Endothelial cell of umbilical vein (primary cell): Measurements from ENCODE around the gene MCEMP1. TPM values are rescaled to one million over a fixed set of nuclear protein-coding genes. Genes with fewer than 3 reads are reported as not detected.

Experiments
- BruUV-seq: library from RNA; stranded (reverse); fragments of 400-500 nt; replicated peaks from 2 replicates; lab custom pipeline; 2021; lab: Mats Ljungman, UMichigan
- CTCF ChIA-PET: fragments of 300-600, 350-600 bp; sonication (Branson Sonifier 250); formaldehyde crosslinking; loops from one replicate; lab custom pipeline; 2021; ENCODE audit warnings: antibody characterized with exemption, inconsistent platforms; lab: Charles Lee
- POLR2A ChIA-PET: fragments of 300-600, 350-600 bp; sonication (Branson Sonifier 250); formaldehyde crosslinking; loops from one replicate; lab custom pipeline; 2021; ENCODE audit warnings: antibody characterized with exemption, inconsistent platforms; lab: Charles Lee
- DNase-seq: peaks from one replicate; pipeline ENCODE4 v3.0.0-alpha.2; 2011; ENCODE audit warnings: low read depth, low spot score
- FAIRE-seq: peaks from 2 replicates; lab custom pipeline; 2011; peaks lifted over from hg19 to GRCh38; lab: Jason Lieb, UNC
- H2AFZ ChIP-seq: 2 replicates; pipeline ENCODE4 v1.6.0; 2012; ENCODE audit warnings: low read depth, low read length, control low read depth, inconsistent platforms
- H3K27ac ChIP-seq: 2 replicates; pipeline ENCODE4 v1.5.1; 2011; ENCODE audit warnings: low read depth, mild to moderate bottlenecking, control low read depth, low read length, moderate library complexity; ENCODE audit not compliant: insufficient read depth
- H3K27me3 ChIP-seq, 2 experiments: 2 replicates each; pipeline versions ENCODE4 v1.6.0 to v1.6.1; 2011; ENCODE audit warnings: low read length in 2 of 2, mixed read lengths in 1 of 2; ENCODE audit not compliant: control insufficient read depth in 2 of 2, insufficient read depth in 2 of 2
- H3K36me3 ChIP-seq, 2 experiments: 2 replicates in 1 of 2; 3 replicates in 1 of 2; pipeline ENCODE4 v1.5.1; 2011; ENCODE audit warnings: low read length in 2 of 2, mild to moderate bottlenecking in 1 of 2, moderate library complexity in 1 of 2; ENCODE audit not compliant: control insufficient read depth in 2 of 2, insufficient read depth in 2 of 2; ENCODE audit errors: extremely low read depth in 1 of 2
- H3K4me1 ChIP-seq: 3 replicates; pipeline ENCODE4 v1.5.1; 2011; ENCODE audit warnings: mild to moderate bottlenecking, low read length; ENCODE audit not compliant: control insufficient read depth, insufficient read depth; ENCODE audit errors: extremely low read depth
- H3K4me2 ChIP-seq: 2 replicates; pipeline ENCODE4 v1.6.1; 2011; ENCODE audit warnings: low read length, control low read depth, mixed read lengths; ENCODE audit not compliant: insufficient read depth
- H3K4me3 ChIP-seq, 3 experiments: fragments of 200-600 bp in 1 of 3; sonication (generic), shearing (Covaris generic) in 1 of 3; replicated peaks in 1 of 3; 2 replicates each; pipeline ENCODE4 v1.5.1; 2011 to 2016; ENCODE audit warnings: control low read depth in 3 of 3, low read length in 3 of 3, mild to moderate bottlenecking in 2 of 3, inconsistent platforms in 1 of 3, low read depth in 1 of 3, moderate library complexity in 1 of 3; ENCODE audit not compliant: insufficient read depth in 1 of 3
- H3K79me2 ChIP-seq: 2 replicates; pipeline ENCODE4 v1.6.0; 2012; ENCODE audit warnings: low read length, inconsistent platforms; ENCODE audit not compliant: control insufficient read depth, insufficient read depth
- H3K9ac ChIP-seq: replicated peaks from 2 replicates; pipeline ENCODE3; 2011; ENCODE audit warnings: low read length, control low read depth; ENCODE audit not compliant: insufficient read depth; ENCODE audit errors: extremely low read depth
- H3K9me1 ChIP-seq: replicated peaks from 3 replicates; pipeline ENCODE4 v1.6.0; 2011; ENCODE audit warnings: mild to moderate bottlenecking, low read length; ENCODE audit not compliant: control insufficient read depth, insufficient read depth; ENCODE audit errors: extremely low read depth
- H3K9me3 ChIP-seq: replicated peaks from 2 replicates; pipeline ENCODE4 v1.5.1; 2012; ENCODE audit warnings: low read length, inconsistent platforms; ENCODE audit not compliant: control insufficient read depth, insufficient read depth
- H4K20me1 ChIP-seq: replicated peaks from 2 replicates; pipeline ENCODE3; 2011; ENCODE audit warnings: mild to moderate bottlenecking, low read length; ENCODE audit not compliant: control insufficient read depth, insufficient read depth; ENCODE audit errors: extremely low read depth
- EZH2 ChIP-seq: IDR thresholded peaks from 2 replicates; pipeline ENCODE4 v1.6.1; 2012; ENCODE audit warnings: borderline replicate concordance, low read depth, mild to moderate bottlenecking, moderate library complexity, low read length, inconsistent platforms; ENCODE audit not compliant: severe bottlenecking
- FOS ChIP-seq: IDR thresholded peaks from 2 replicates; pipeline ENCODE4 v1.6.1; 2011; ENCODE audit warnings: mild to moderate bottlenecking, low read length, moderate library complexity, borderline replicate concordance; ENCODE audit not compliant: insufficient read depth
- GATA2 ChIP-seq: IDR thresholded peaks from 2 replicates; pipeline ENCODE4 v1.7.0; 2011; ENCODE audit warnings: low read depth, mild to moderate bottlenecking, moderate library complexity, mixed read lengths, low read length; ENCODE audit not compliant: insufficient read length, insufficient read depth
- JUN ChIP-seq: IDR thresholded peaks from 2 replicates; pipeline ENCODE4 v1.6.1; 2011; ENCODE audit warnings: borderline replicate concordance, low read depth; ENCODE audit not compliant: insufficient read length, insufficient read depth
- MYC ChIP-seq: IDR thresholded peaks from one replicate; pipeline ENCODE4 v1.6.1; 2011; ENCODE audit warnings: mild to moderate bottlenecking, low read depth, low read length
- POLR2A ChIP-seq: IDR thresholded peaks from 2 replicates; pipeline ENCODE4 v1.6.1; 2012; ENCODE audit warnings: low read depth, mild to moderate bottlenecking, control low read depth, low read length
- POLR2AphosphoS5 ChIP-seq: IDR thresholded peaks from 2 replicates; pipeline ENCODE4 v1.6.1; 2012; ENCODE audit warnings: low read depth, mild to moderate bottlenecking, control low read depth, low read length, moderate library complexity; ENCODE audit not compliant: insufficient read depth
- dilution Hi-C: fragments of 300-500 bp; cut with MboI; formaldehyde crosslinking; loops from one replicate; pipeline ENCODE4 v1.15.0; 2019; ENCODE audit warnings: low sequenced_read_pairs; ENCODE audit not compliant: extremely low pct_ligation_motif_present
- intact Hi-C: fragments of 100-400 bp; cut with micrococcal nuclease; formaldehyde crosslinking; loops from one replicate; pipeline ENCODE4 v1.10.0; 2022
- polyA plus RNA-seq, 4 experiments: library from polyadenylated mRNA; depleted of rRNA in 3 of 4; stranded (reverse) in 3 of 4; unstranded in 1 of 4; fragments of >200 nt; gene quantifications; 2 replicates each; pipeline versions ENCODE4 v1.2.1 to v1.2.3, GENCODE V29; 2011 to 2012; ENCODE audit warnings: missing spikeins in 1 of 4
- total RNA-seq: library from RNA; stranded (reverse); gene quantifications from 2 replicates; pipeline ENCODE4 v1.2.3, GENCODE V29; 2021
- TF ChIP-seq, protein P1 (sequence below): IDR thresholded peaks from 2 replicates; pipeline ENCODE4 v1.6.1; 2011; ENCODE audit not compliant: insufficient read depth, insufficient read length
- TF ChIP-seq, protein P2 (sequence below), 2 donors: IDR thresholded peaks; 1 replicate in 1 of 2; 2 replicates in 1 of 2; pipeline ENCODE4 v1.5.1; 2011; ENCODE audit warnings: low read length in 2 of 2, mild to moderate bottlenecking in 2 of 2, moderate library complexity in 2 of 2, control low read depth in 1 of 2, inconsistent platforms in 1 of 2, low read depth in 1 of 2; ENCODE audit not compliant: insufficient read depth in 1 of 2; ENCODE audit errors: extremely low read depth in 1 of 2

Gene MCEMP1
- total and polyA plus RNA-seq, 2 donors (not counting 3 experiments of a cell fraction or from before 2014, with no cell fraction given): not detected

DNA sequence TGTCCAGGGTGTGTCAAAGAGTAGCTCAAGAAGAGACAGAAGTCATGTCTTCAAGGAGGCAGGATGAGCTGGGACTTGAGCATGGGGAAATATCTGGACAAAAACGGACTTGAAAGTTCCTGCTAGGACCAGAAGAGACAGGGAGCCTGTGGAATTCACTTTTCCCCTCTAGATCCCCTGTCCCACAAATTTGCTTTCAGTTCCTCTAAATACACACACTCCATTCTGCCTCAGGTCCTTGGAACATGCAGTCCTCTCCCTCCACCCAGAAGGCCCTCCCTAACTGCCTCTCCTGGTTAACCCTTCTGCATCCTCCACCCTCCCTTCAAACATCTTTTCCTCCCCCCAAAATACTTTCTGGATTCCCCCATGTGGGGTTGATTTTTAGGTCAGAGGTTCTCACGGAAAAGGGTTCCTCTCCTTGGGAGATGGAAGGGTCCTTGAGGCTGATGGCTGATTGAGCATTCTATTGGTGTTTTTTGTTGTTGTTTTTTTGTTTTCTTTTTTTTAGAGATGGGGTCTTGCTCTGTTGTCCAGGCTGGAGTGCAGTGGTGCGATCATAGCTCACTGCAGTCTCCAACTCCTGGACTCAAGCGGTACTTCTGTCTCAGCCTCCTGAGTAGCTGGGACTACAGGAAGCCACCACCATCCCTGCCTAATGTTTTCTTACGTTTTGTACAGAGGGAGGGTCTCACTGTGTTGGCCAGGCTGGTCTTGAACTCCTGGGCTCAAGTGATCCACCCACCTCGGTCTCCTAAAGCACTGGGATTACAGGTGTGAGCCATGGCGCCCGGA, 14.9 kb upstream of the MCEMP1 start:
- H3K79me2 ChIP-seq: no peaks in the 10 kb centered on the region
- dilution Hi-C loops: no loop called here
- no peaks in the 10 kb centered on the region for H3K36me3 ChIP-seq
- POLR2A ChIA-PET: no interaction called here
- CTCF ChIA-PET: interaction anchor here (0.6 to 3.3 kb wide), 3 partner anchors 12 to 36 kb away, joined by 3 to 24 read pairs (median 5); partner anchors contain the start of gene TRAPPC5
- H2AFZ ChIP-seq: no peak overlapping the region
- TF ChIP-seq POLR2A (no peak), POLR2AphosphoS5 (no peak), JUN (no peak), MYC (no peak), FOS (no peak), GATA2 (no peak), EZH2 (no peak)
- TF ChIP-seq, protein P1, sequence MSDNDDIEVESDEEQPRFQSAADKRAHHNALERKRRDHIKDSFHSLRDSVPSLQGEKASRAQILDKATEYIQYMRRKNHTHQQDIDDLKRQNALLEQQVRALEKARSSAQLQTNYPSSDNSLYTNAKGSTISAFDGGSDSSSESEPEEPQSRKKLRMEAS: no peak
- TF ChIP-seq, protein P2, sequence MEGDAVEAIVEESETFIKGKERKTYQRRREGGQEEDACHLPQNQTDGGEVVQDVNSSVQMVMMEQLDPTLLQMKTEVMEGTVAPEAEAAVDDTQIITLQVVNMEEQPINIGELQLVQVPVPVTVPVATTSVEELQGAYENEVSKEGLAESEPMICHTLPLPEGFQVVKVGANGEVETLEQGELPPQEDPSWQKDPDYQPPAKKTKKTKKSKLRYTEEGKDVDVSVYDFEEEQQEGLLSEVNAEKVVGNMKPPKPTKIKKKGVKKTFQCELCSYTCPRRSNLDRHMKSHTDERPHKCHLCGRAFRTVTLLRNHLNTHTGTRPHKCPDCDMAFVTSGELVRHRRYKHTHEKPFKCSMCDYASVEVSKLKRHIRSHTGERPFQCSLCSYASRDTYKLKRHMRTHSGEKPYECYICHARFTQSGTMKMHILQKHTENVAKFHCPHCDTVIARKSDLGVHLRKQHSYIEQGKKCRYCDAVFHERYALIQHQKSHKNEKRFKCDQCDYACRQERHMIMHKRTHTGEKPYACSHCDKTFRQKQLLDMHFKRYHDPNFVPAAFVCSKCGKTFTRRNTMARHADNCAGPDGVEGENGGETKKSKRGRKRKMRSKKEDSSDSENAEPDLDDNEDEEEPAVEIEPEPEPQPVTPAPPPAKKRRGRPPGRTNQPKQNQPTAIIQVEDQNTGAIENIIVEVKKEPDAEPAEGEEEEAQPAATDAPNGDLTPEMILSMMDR (IDR thresholded peaks at IDR 0.05; ENCODE audit: extremely low read depth in 1 of 2, insufficient read depth in 1 of 2, low read depth in 1 of 2, low read length in 2 of 2): no peak
- no peak for DNase-seq
- peaks cover 0 to 2% of the 10 kb centered on the region in 2 experiments for H3K27me3 ChIP-seq
- H4K20me1 ChIP-seq: no peaks in the 10 kb centered on the region
- no peaks in the 10 kb centered on the region for H3K9me1 ChIP-seq
- intact Hi-C loops: no loop called here
- H3K27ac ChIP-seq: no peak overlapping the region
- H3K9ac ChIP-seq: no peak overlapping the region
- no peak for FAIRE-seq
- BruUV-seq: no TSS peak
- no peaks in the 10 kb centered on the region for H3K4me1 ChIP-seq
- H3K4me3 ChIP-seq: no peak overlapping the region
- H3K4me2 ChIP-seq: no peak overlapping the region
- no peaks in the 10 kb centered on the region for H3K9me3 ChIP-seq
